Tibial artery (tissue), 4 donors: ENCODE measurements around the gene STEAP3.
"Not testable (repeated sequence)": the region's sequence is repeated elsewhere in the genome, so short reads cannot be mapped to it uniquely, and the experiment has no call there.

ENCODE experiments used
- DNase-seq, 2 donors: peaks; one replicate each; pipeline ENCODE4 v3.0.0-alpha.2; 2019
- H3K27ac ChIP-seq, 2 donors: fragments of 200-600 bp; sonication (generic) in 1 of 2; 1 replicate in 1 of 2; 2 replicates in 1 of 2; pipeline ENCODE4 v1.5.1; 2018 to 2019; ENCODE audit warnings: mild to moderate bottlenecking in 1 of 2
- H3K27me3 ChIP-seq, 2 donors: fragments of 200-600 bp; sonication (generic) in 1 of 2; one replicate each; pipeline versions ENCODE4 v1.5.1 to v1.6.0; 2016 to 2019
- H3K36me3 ChIP-seq, 3 donors: fragments of 200-600 bp; sonication (generic) in 2 of 3; one replicate each; pipeline ENCODE4 v1.5.1; 2016 to 2019; ENCODE audit warnings: mild to moderate bottlenecking in 2 of 3
- H3K4me1 ChIP-seq, 4 donors: fragments of 200-600 bp; sonication (generic) in 2 of 4; 1 replicate in 3 of 4; 2 replicates in 1 of 4; pipeline ENCODE4 v1.5.1; 2016 to 2019
- H3K4me3 ChIP-seq, 2 donors: fragments of 200-600 bp; sonication (generic) in 1 of 2; 1 replicate in 1 of 2; 2 replicates in 1 of 2; pipeline ENCODE4 v1.5.1; 2018 to 2019; ENCODE audit warnings: mild to moderate bottlenecking in 2 of 2
- H3K9me3 ChIP-seq, 3 donors: fragments of 200-600 bp; sonication (generic) in 1 of 3; one replicate each; pipeline ENCODE4 v1.5.1; 2016 to 2019
- intact Hi-C: fragments of 100-400 bp; cut with DNase I; formaldehyde crosslinking; loops from one replicate; pipeline ENCODE4 v1.15.0; 2023; ENCODE audit warnings: low total_unique reads
- TF ChIP-seq, protein P1 (sequence below), 2 experiments: fragments of 200-600 bp in 1 of 2; fragments of 450-650 bp in 1 of 2; IDR thresholded peaks; one replicate each; pipeline ENCODE4 v1.5.1; 2017 to 2019; ENCODE audit warnings: antibody characterized with exemption in 2 of 2, mild to moderate bottlenecking in 1 of 2, moderate library complexity in 1 of 2

The STEAP3 gene

GRCh38 chr2:119276864-119277263, 53.2 kb downstream of the STEAP3 start:
- Histone ChIP-seq H3K27ac (no peak overlapping the region), H3K4me3 (no peak overlapping the region), H3K9me3 (no peaks in the 10 kb centered on the region), H3K27me3 (no peaks in the 10 kb centered on the region), H3K36me3 (no peaks in the 10 kb centered on the region), H3K4me1 (no peaks in the 10 kb centered on the region)
- DNase-seq: no peak
- TF ChIP-seq, protein P1, sequence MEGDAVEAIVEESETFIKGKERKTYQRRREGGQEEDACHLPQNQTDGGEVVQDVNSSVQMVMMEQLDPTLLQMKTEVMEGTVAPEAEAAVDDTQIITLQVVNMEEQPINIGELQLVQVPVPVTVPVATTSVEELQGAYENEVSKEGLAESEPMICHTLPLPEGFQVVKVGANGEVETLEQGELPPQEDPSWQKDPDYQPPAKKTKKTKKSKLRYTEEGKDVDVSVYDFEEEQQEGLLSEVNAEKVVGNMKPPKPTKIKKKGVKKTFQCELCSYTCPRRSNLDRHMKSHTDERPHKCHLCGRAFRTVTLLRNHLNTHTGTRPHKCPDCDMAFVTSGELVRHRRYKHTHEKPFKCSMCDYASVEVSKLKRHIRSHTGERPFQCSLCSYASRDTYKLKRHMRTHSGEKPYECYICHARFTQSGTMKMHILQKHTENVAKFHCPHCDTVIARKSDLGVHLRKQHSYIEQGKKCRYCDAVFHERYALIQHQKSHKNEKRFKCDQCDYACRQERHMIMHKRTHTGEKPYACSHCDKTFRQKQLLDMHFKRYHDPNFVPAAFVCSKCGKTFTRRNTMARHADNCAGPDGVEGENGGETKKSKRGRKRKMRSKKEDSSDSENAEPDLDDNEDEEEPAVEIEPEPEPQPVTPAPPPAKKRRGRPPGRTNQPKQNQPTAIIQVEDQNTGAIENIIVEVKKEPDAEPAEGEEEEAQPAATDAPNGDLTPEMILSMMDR (IDR thresholded peaks at IDR 0.05): no peak
- intact Hi-C loops: no loop called here

DNA sequence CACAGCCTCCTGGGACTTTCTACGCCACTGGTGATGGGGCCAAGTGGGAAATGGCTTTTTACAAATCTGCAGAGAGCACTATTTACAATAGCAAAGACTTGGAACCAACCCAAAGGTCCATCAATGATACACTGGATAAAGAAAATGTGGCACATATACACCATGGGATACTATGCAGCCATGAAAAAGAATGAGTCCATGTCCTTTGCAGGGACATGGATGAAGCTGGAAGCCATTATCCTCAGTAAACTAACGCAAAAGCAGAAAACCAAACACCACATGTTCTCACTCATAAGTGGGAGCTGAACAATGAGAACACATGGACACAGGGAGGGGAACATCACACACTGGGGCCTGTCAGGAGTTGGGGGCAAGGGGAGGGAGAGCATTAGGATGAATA, 54.8 kb downstream of the STEAP3 start:
- DNase-seq, H3K4me1 ChIP-seq, H3K4me3 ChIP-seq, H3K27ac ChIP-seq, intact Hi-C loops, H3K36me3 ChIP-seq, H3K27me3 ChIP-seq, H3K9me3 ChIP-seq: not testable (repeated sequence)

GRCh38 chr2:119278946-119279345, 55.3 kb downstream of the STEAP3 start:
- H3K4me1 ChIP-seq: peaks cover 0 to 8% (median 3%) of the 10 kb centered on the region in 4 donors
- no peaks in the 10 kb centered on the region for H3K27me3 ChIP-seq
- DNase-seq: no peak
- intact Hi-C loops: no loop called here
- TF ChIP-seq, protein P1 (IDR thresholded peaks at IDR 0.05): no peak
- H3K36me3 ChIP-seq: no peaks in the 10 kb centered on the region
- H3K9me3 ChIP-seq: no peaks in the 10 kb centered on the region
- H3K4me3 ChIP-seq: no peak overlapping the region
- H3K27ac ChIP-seq: no peak overlapping the region

GRCh38 chr2:119279666-119280065, 56.0 kb downstream of the STEAP3 start:
- intact Hi-C loops: no loop called here
- Histone ChIP-seq H3K4me3 (no peak overlapping the region), H3K27ac (no peak overlapping the region), H3K4me1 (peaks cover 0 to 8% (median 3%) of the 10 kb centered on the region in 4 donors), H3K27me3 (no peaks in the 10 kb centered on the region), H3K36me3 (no peaks in the 10 kb centered on the region), H3K9me3 (no peaks in the 10 kb centered on the region)
- TF ChIP-seq, protein P1 (IDR thresholded peaks at IDR 0.05): no peak
- DNase-seq: no peak

DNA sequence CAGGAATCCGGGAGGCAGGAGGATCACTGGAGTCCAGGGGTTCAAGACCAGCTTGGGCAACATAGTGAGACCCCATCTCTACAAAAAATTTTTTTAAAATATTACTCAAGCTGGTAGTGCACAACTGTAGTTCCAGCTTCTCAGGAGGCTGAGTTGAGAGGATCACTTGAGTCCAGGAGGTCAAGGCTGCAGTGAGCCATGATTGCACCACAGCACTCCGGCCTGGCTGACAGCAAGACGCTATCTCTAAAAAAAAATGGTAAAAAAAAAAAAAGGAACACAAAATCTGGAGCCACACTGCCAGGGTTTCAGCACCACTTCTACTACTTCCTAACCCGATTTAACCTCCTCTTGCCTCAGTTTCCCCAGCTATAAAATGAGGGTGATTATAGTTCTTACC, 57.0 kb downstream of the STEAP3 start:
- H3K36me3 ChIP-seq: no peaks in the 10 kb centered on the region
- intact Hi-C loops: no loop called here
- no peak overlapping the region for H3K4me3 ChIP-seq
- H3K27ac ChIP-seq: no peak overlapping the region
- no peaks in the 10 kb centered on the region for H3K9me3 ChIP-seq
- no peak for DNase-seq
- no peaks in the 10 kb centered on the region for H3K27me3 ChIP-seq
- TF ChIP-seq, protein P1 (IDR thresholded peaks at IDR 0.05): no peak
- H3K4me1 ChIP-seq: peaks cover 0 to 8% (median 3%) of the 10 kb centered on the region in 4 donors

DNA sequence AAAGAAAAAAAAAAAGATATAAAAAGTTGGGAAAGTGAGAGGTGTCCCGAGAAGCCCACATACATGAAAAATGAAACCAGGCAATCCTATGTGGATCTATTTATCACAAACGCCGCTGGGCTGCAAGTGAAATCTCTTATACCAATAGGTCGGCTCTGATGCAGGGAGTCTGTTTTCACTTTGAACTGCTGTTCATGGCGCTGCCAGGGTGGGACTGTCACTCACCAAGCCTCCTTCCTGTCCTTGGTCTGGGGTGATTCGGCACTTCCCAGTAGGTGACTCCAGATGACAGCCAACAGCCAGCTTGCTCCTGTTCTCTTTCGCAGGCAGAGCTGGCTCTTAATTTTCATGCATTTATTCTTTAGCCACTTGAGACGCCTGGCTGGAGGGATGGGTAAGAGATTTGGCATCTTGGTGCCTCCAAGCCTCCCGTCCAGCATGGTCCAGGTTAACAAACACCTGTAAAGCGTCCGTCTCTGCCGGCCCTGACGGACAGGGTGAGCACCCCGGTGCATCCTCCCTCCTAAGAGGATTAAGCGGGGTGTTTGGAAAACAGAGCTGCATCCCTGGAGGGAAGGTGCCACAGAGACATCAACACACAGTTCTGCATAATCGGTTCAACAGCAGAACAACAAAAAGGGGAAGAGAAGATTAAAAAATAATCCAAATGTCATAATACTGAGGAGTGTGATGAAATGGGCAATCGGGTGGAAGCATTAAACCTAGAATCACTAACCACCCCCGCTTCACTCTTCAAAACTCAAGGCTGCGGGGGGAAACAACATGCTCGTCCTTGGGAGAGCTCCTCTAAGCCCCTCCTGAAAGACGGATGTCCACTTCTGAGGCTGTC, 58.7 kb downstream of the STEAP3 start:
- H3K27ac ChIP-seq: no peak overlapping the region
- no peak for DNase-seq
- no peak overlapping the region for H3K4me3 ChIP-seq
- intact Hi-C loops: no loop called here
- no peaks in the 10 kb centered on the region for H3K9me3 ChIP-seq
- peaks cover 0 to 9% (median 5%) of the 10 kb centered on the region in 3 donors for H3K36me3 ChIP-seq
- H3K4me1 ChIP-seq: peaks cover 0 to 8% (median 3%) of the 10 kb centered on the region in 4 donors
- no peaks in the 10 kb centered on the region for H3K27me3 ChIP-seq
- TF ChIP-seq, protein P1 (IDR thresholded peaks at IDR 0.05): no peak
